ENCODE results near the gene COMMD1.

The COMMD1 gene

GRCh38 chr2:62071760-62072680 lies 166.5 kb downstream of the COMMD1 start:
- no peak for TF ChIP-seq SIN3A (IDR thresholded peaks at IDR 0.05; ENCODE audit: borderline replicate concordance, insufficient read depth, low read length)
- no peak for TF ChIP-seq REST (IDR thresholded peaks at IDR 0.05; ENCODE audit: insufficient read depth in 1 of 2, low read depth in 2 of 2, low read length in 2 of 2)
- no peak for TF ChIP-seq POLR2AphosphoS5 (IDR thresholded peaks at IDR 0.05; ENCODE audit: low read depth, low read length)
- TF ChIP-seq FOXP2 (optimal IDR thresholded peaks at IDR 0.05; ENCODE audit: borderline replicate concordance, extremely low read depth, extremely low read length, insufficient read depth): no peak
- TF ChIP-seq TAF1 (IDR thresholded peaks at IDR 0.05; ENCODE audit: borderline replicate concordance, insufficient read depth, low read length): no peak

- TF ChIP-seq REST (IDR thresholded peaks at IDR 0.05; ENCODE audit: insufficient read depth in 1 of 2, low read depth in 2 of 2, low read length in 2 of 2) (no peak), POLR2AphosphoS5 (IDR thresholded peaks at IDR 0.05; ENCODE audit: low read depth, low read length) (no peak), FOXP2 (optimal IDR thresholded peaks at IDR 0.05; ENCODE audit: borderline replicate concordance, extremely low read depth, extremely low read length, insufficient read depth) (no peak), TAF1 (IDR thresholded peaks at IDR 0.05; ENCODE audit: borderline replicate concordance, insufficient read depth, low read length) (no peak), SIN3A (IDR thresholded peaks at IDR 0.05; ENCODE audit: borderline replicate concordance, insufficient read depth, low read length) (no peak)
Observed at GRCh38 chr2:62074233-62074632, 168.8 kb downstream of the COMMD1 start.

GRCh38 chr2:62076980-62077638 lies 171.6 kb downstream of the COMMD1 start:
- TF ChIP-seq TAF1 (IDR thresholded peaks at IDR 0.05; ENCODE audit: borderline replicate concordance, insufficient read depth, low read length) (no peak), SIN3A (IDR thresholded peaks at IDR 0.05; ENCODE audit: borderline replicate concordance, insufficient read depth, low read length) (no peak), REST (IDR thresholded peaks at IDR 0.05; ENCODE audit: insufficient read depth in 1 of 2, low read depth in 2 of 2, low read length in 2 of 2) (no peak), POLR2AphosphoS5 (IDR thresholded peaks at IDR 0.05; ENCODE audit: low read depth, low read length) (no peak), FOXP2 (optimal IDR thresholded peaks at IDR 0.05; ENCODE audit: borderline replicate concordance, extremely low read depth, extremely low read length, insufficient read depth) (no peak)

- TF ChIP-seq FOXP2 (optimal IDR thresholded peaks at IDR 0.05; ENCODE audit: borderline replicate concordance, extremely low read depth, extremely low read length, insufficient read depth) (no peak), REST (IDR thresholded peaks at IDR 0.05; ENCODE audit: insufficient read depth in 1 of 2, low read depth in 2 of 2, low read length in 2 of 2) (no peak), SIN3A (IDR thresholded peaks at IDR 0.05; ENCODE audit: borderline replicate concordance, insufficient read depth, low read length) (no peak), POLR2AphosphoS5 (IDR thresholded peaks at IDR 0.05; ENCODE audit: low read depth, low read length) (no peak), TAF1 (IDR thresholded peaks at IDR 0.05; ENCODE audit: borderline replicate concordance, insufficient read depth, low read length) (no peak)
Observed at GRCh38 chr2:62084801-62085200, 179.3 kb downstream of the COMMD1 start.
